H1 (cell line): Measurements from ENCODE around the gene IL17RA. TPM values are rescaled to one million over a fixed set of nuclear protein-coding genes. Genes with fewer than 3 reads are reported as not detected.

Experiments used
- CTCF ChIA-PET: fragments of 300-600 bp; sonication (Branson Sonifier 250); formaldehyde crosslinking; loops from one replicate; lab custom pipeline; 2021; ENCODE audit not compliant: partially characterized antibody; lab: Charles Lee
- POLR2A ChIA-PET: fragments of 300-600 bp; sonication (Branson Sonifier 250); formaldehyde crosslinking; loops from one replicate; lab custom pipeline; 2021; ENCODE audit warnings: inconsistent platforms; ENCODE audit not compliant: partially characterized antibody; lab: Charles Lee
- DNase-seq, 2 experiments: peaks; one replicate each; pipeline versions ENCODE4 v3.0.0 to v3.0.0-alpha.2; 2010 to 2022; ENCODE audit warnings: low spot score in 2 of 2, low read depth in 1 of 2, mixed read lengths in 1 of 2
- FAIRE-seq: peaks from 2 replicates; lab custom pipeline; 2011; peaks lifted over from hg19 to GRCh38; lab: Jason Lieb, UNC
- H2AFZ ChIP-seq: 2 replicates; pipeline ENCODE4 v1.8.1; 2012; ENCODE audit warnings: low read length, inconsistent platforms
- H2AK5ac ChIP-seq: 2 replicates; pipeline ENCODE4 v1.6.1; 2013; ENCODE audit warnings: low read depth, low read length
- H2BK120ac ChIP-seq: replicated peaks from 2 replicates; pipeline ENCODE3; 2013; ENCODE audit warnings: low read depth, low read length, inconsistent platforms
- H2BK12ac ChIP-seq: 2 replicates; pipeline ENCODE4 v1.6.1; 2013; ENCODE audit warnings: low read depth, low read length
- H2BK15ac ChIP-seq: 2 replicates; pipeline ENCODE4 v1.6.1; 2013; ENCODE audit warnings: low read length
- H2BK20ac ChIP-seq: 2 replicates; pipeline ENCODE4 v1.6.1; 2013; ENCODE audit warnings: low read length
- H2BK5ac ChIP-seq: 2 replicates; pipeline ENCODE4 v1.6.1; 2013; ENCODE audit warnings: low read depth, low read length
- H3K14ac ChIP-seq: 2 replicates; pipeline ENCODE4 v1.6.1; 2013; ENCODE audit warnings: inconsistent platforms; ENCODE audit not compliant: insufficient read length
- H3K18ac ChIP-seq: 2 replicates; pipeline ENCODE4 v1.6.1; 2013; ENCODE audit warnings: low read length; ENCODE audit errors: extremely low read depth
- H3K23ac ChIP-seq: 2 replicates; pipeline ENCODE4 v1.6.1; 2013; ENCODE audit warnings: inconsistent platforms; ENCODE audit not compliant: insufficient read length
- H3K23me2 ChIP-seq: 2 replicates; pipeline ENCODE4 v1.6.1; 2013; ENCODE audit warnings: low read depth, low read length
- H3K27ac ChIP-seq: 2 replicates; pipeline ENCODE4 v1.6.1; 2011; ENCODE audit warnings: low read depth, low read length, inconsistent platforms
- H3K27me3 ChIP-seq, 4 experiments: replicated peaks in 1 of 4; 1 replicate in 1 of 4; 2 replicates in 3 of 4; pipeline versions ENCODE4 v1.6.1 to v1.8.1; 2011 to 2013; ENCODE audit warnings: low read length in 3 of 4, mild to moderate bottlenecking in 3 of 4, inconsistent platforms in 2 of 4, mixed read lengths in 2 of 4, moderate library complexity in 1 of 4; ENCODE audit not compliant: control insufficient read depth in 3 of 4, insufficient read depth in 3 of 4; ENCODE audit errors: extremely low read depth in 1 of 4
- H3K36me3 ChIP-seq, 4 experiments: 2 replicates each; pipeline versions ENCODE4 v1.6.1 to v1.8.1; 2011 to 2013; ENCODE audit warnings: mild to moderate bottlenecking in 4 of 4, low read length in 3 of 4, moderate library complexity in 2 of 4, control low read depth in 1 of 4, inconsistent platforms in 1 of 4; ENCODE audit not compliant: insufficient read depth in 4 of 4, control insufficient read depth in 2 of 4
- H3K4ac ChIP-seq: replicated peaks from 2 replicates; pipeline ENCODE3; 2013; ENCODE audit warnings: low read length, low read depth, mixed read lengths, inconsistent platforms; ENCODE audit not compliant: insufficient read length
- H3K4me1 ChIP-seq, 4 experiments: replicated peaks in 1 of 4; 1 replicate in 1 of 4; 2 replicates in 3 of 4; pipeline versions ENCODE4 v1.6.1 to v1.8.1; 2011 to 2013; ENCODE audit warnings: low read length in 3 of 4, inconsistent platforms in 2 of 4, mixed read lengths in 1 of 4; ENCODE audit not compliant: insufficient read depth in 4 of 4, control insufficient read depth in 3 of 4
- H3K4me2 ChIP-seq, 2 experiments: 2 replicates each; pipeline versions ENCODE4 v1.6.1 to v1.8.1; 2011 to 2013; ENCODE audit warnings: low read depth in 2 of 2, low read length in 2 of 2, control low read depth in 1 of 2, inconsistent platforms in 1 of 2, mild to moderate bottlenecking in 1 of 2; ENCODE audit not compliant: insufficient read depth in 1 of 2
- H3K4me3 ChIP-seq, 4 experiments: fragments of 200-600, 300-600 bp in 1 of 4; sonication (generic), shearing (Covaris generic), sonication (Bioruptor Twin) in 1 of 4; 2 replicates each; pipeline versions ENCODE4 v1.5.1 to v1.8.1; 2011 to 2016; ENCODE audit warnings: low read length in 4 of 4, low read depth in 3 of 4, control low read depth in 2 of 4, inconsistent platforms in 2 of 4, mild to moderate bottlenecking in 2 of 4, mixed read lengths in 1 of 4, moderate library complexity in 1 of 4; ENCODE audit not compliant: insufficient read depth in 2 of 4; ENCODE audit errors: extremely low read depth in 1 of 4
- H3K56ac ChIP-seq: replicated peaks from 2 replicates; pipeline ENCODE3; 2013; ENCODE audit warnings: low read depth, mild to moderate bottlenecking, mixed read lengths, low read length, inconsistent platforms; ENCODE audit not compliant: insufficient read length
- H3K79me1 ChIP-seq: 2 replicates; pipeline ENCODE4 v1.6.1; 2013; ENCODE audit warnings: low read depth, low read length, control low read depth
- H3K79me2 ChIP-seq, 2 experiments: 2 replicates each; pipeline versions ENCODE4 v1.6.1 to v1.8.1; 2012 to 2013; ENCODE audit warnings: low read length in 2 of 2, mild to moderate bottlenecking in 2 of 2, inconsistent platforms in 1 of 2; ENCODE audit not compliant: insufficient read depth in 2 of 2, control insufficient read depth in 1 of 2
- H3K9ac ChIP-seq, 4 experiments: replicated peaks in 1 of 4; 1 replicate in 1 of 4; 2 replicates in 3 of 4; pipeline versions ENCODE4 v1.6.1 to v1.8.1; 2011 to 2013; ENCODE audit warnings: low read depth in 3 of 4, low read length in 3 of 4, control low read depth in 2 of 4, mild to moderate bottlenecking in 2 of 4, moderate library complexity in 2 of 4, inconsistent platforms in 1 of 4; ENCODE audit errors: extremely low read depth in 1 of 4
- H3K9me3 ChIP-seq, 2 experiments: 2 replicates each; pipeline versions ENCODE4 v1.6.1 to v1.8.1; 2012 to 2013; ENCODE audit warnings: mild to moderate bottlenecking in 2 of 2, moderate library complexity in 2 of 2, control low read depth in 1 of 2, inconsistent platforms in 1 of 2, low read depth in 1 of 2, low read length in 1 of 2, mixed read lengths in 1 of 2; ENCODE audit not compliant: insufficient read depth in 2 of 2
- H4K20me1 ChIP-seq, 2 experiments: replicated peaks in 1 of 2; 2 replicates each; pipeline versions ENCODE3 to v1.8.1; 2011 to 2013; ENCODE audit warnings: inconsistent platforms in 2 of 2, low read length in 2 of 2, mild to moderate bottlenecking in 1 of 2; ENCODE audit not compliant: insufficient read depth in 2 of 2, control insufficient read depth in 1 of 2
- H4K5ac ChIP-seq: 2 replicates; pipeline ENCODE4 v1.6.1; 2013; ENCODE audit warnings: low read length, low read depth, mixed read lengths, inconsistent platforms; ENCODE audit not compliant: insufficient read length
- H4K8ac ChIP-seq: 2 replicates; pipeline ENCODE4 v1.8.0; 2013; ENCODE audit warnings: mild to moderate bottlenecking, moderate library complexity, low read length, inconsistent platforms; ENCODE audit not compliant: insufficient read depth; ENCODE audit errors: extremely low read depth
- H4K91ac ChIP-seq: replicated peaks from 2 replicates; pipeline ENCODE3; 2013; ENCODE audit warnings: low read length, mixed read lengths, inconsistent platforms; ENCODE audit not compliant: insufficient read length
- BCL11A ChIP-seq, 2 experiments: IDR thresholded peaks; one replicate each; pipeline ENCODE4 v1.6.1; 2011; ENCODE audit warnings: low read depth in 2 of 2, low read length in 2 of 2, mild to moderate bottlenecking in 2 of 2
- BRCA1 ChIP-seq: IDR thresholded peaks from 2 replicates; pipeline ENCODE4 v1.6.1; 2012; ENCODE audit warnings: low read depth, low read length, improper control_type of control experiment
- CTBP2 ChIP-seq: IDR thresholded peaks from 2 replicates; pipeline ENCODE4 v1.7.0; 2011; ENCODE audit warnings: borderline replicate concordance, mild to moderate bottlenecking, moderate library complexity, mixed read lengths, low read length; ENCODE audit not compliant: insufficient read depth, insufficient read length
- GTF2F1 ChIP-seq: IDR thresholded peaks from 2 replicates; pipeline ENCODE4 v1.6.1; 2012; ENCODE audit warnings: low read depth, low read length, improper control_type of control experiment, borderline replicate concordance
- MAX ChIP-seq: IDR thresholded peaks from 2 replicates; pipeline ENCODE4 v1.6.1; 2012; ENCODE audit warnings: inconsistent platforms
- RBBP5 ChIP-seq: IDR thresholded peaks from 2 replicates; pipeline ENCODE4 v1.7.1; 2012; ENCODE audit warnings: low read depth, mild to moderate bottlenecking, inconsistent platforms, low read length, moderate library complexity, borderline replicate concordance
- SUZ12 ChIP-seq: fragments of 200-600 bp; sonication (generic); IDR thresholded peaks from 2 replicates; pipeline ENCODE4 v1.6.1; 2012; ENCODE audit warnings: mild to moderate bottlenecking, inconsistent platforms, low read length, moderate library complexity, mixed read lengths
- TBP ChIP-seq: IDR thresholded peaks from 2 replicates; pipeline ENCODE4 v1.6.1; 2011; ENCODE audit warnings: low read depth, low read length, improper control_type of control experiment
- WGBS, 2 experiments: shearing (Covaris generic) in 1 of 2; methylation state at CpG; one replicate each; pipeline versions ENCODE4 v1.1.6 to v1.1.7; 2013 to 2015; ENCODE audit warnings: low lambda C conversion rate in 2 of 2, mixed read lengths in 2 of 2, inconsistent platforms in 1 of 2, low coverage in 1 of 2, missing lambda C conversion rate in 1 of 2; ENCODE audit not compliant: insufficient replicate concordance in 2 of 2, insufficient coverage in 1 of 2, insufficient read length in 1 of 2; ENCODE audit errors: extremely low coverage in 1 of 2, missing lambda C conversion rate in 1 of 2; 5-methylcytosine and 5-hydroxymethylcytosine counted together
- polyA plus RNA-seq, 7 experiments: library from polyadenylated mRNA; depleted of rRNA in 3 of 7; stranded (reverse) in 5 of 7; unstranded in 2 of 7; fragments of >200 nt in 5 of 7; fragments of 200-250 nt in 2 of 7; gene quantifications; 1 replicate in 5 of 7; 2 replicates in 1 of 7; 4 replicates in 1 of 7; pipeline versions ENCODE4 v1.2.1 to v1.2.3, GENCODE V29; 2011 to 2013; ENCODE audit warnings: missing spikeins in 2 of 7, mixed read lengths in 2 of 7
- total RNA-seq: library from RNA; stranded (reverse); fragmentation: NEBNext Ultra II Directional; extraction: Animal tissue kit (Norgen Biotek cat#: 25700); gene quantifications from 2 replicates; pipeline ENCODE4 v1.2.1, GENCODE V29; 2021

The IL17RA gene
- total and polyA plus RNA-seq, 2 of the 8 experiments (the other 6 are each of a cell fraction or from before 2014, with no cell fraction given), result 5.6 to 9.9 TPM

- Histone ChIP-seq H4K91ac (no peak overlapping the region), H3K9me3 (no peaks in the 10 kb centered on the region), H2BK5ac (no peak overlapping the region), H3K23ac (no peak overlapping the region), H3K4ac (no peak overlapping the region), H3K18ac (no peak overlapping the region), H2BK20ac (no peak overlapping the region), H2BK15ac (no peak overlapping the region), H2BK12ac (no peak overlapping the region), H3K27me3 (no peaks in the 10 kb centered on the region), H3K79me1 (peaks cover 4% of the 10 kb centered on the region; the same call in 1 of the 2 replicates), H3K79me2 (no peaks in the 10 kb centered on the region), H3K23me2 (no peaks in the 10 kb centered on the region), H3K36me3 (peaks cover 0 to 2% (median 0%) of the 10 kb centered on the region in 4 experiments; a peak in 2 of 8 replicates), H3K4me3 (no peak overlapping the region), H3K56ac (no peak overlapping the region), H4K5ac (no peak overlapping the region), H3K27ac (no peak overlapping the region), H4K8ac (no peak overlapping the region; the same call in 1 of the 2 replicates), H4K20me1 (peaks cover 0 to 2% of the 10 kb centered on the region in 2 experiments), H3K4me2 (no peak overlapping the region), H2BK120ac (no peak overlapping the region), H3K14ac (no peak overlapping the region), H3K4me1 (no peaks in the 10 kb centered on the region), H2AK5ac (no peak overlapping the region), H2AFZ (no peak overlapping the region), H3K9ac (no peak overlapping the region)
- ChIA-PET CTCF (interaction anchor here (0.9 kb wide), 1 partner anchor 431 kb away, joined by 3 read pairs; no protein-coding TSS in a partner anchor), POLR2A (interaction anchor here (0.8 kb wide), 1 partner anchor 11 kb away, joined by 4 read pairs; no protein-coding TSS in a partner anchor)
- DNase-seq (no peak), FAIRE-seq (no peak)
- no peak for TF ChIP-seq BCL11A (IDR thresholded peaks at IDR 0.05; ENCODE audit: low read depth in 2 of 2, low read length in 2 of 2)
- no peak for TF ChIP-seq BRCA1
- TF ChIP-seq CTBP2, result no peak
- TF ChIP-seq GTF2F1, result no peak
- TF ChIP-seq MAX, result no peak
- no peak for TF ChIP-seq SUZ12
- TF ChIP-seq RBBP5, result no peak
- TF ChIP-seq TBP, result no peak
- 88% methylated on average over 7 of the region's 7 CpGs; no CpG with 5 or more reads in 1 of the 2 experiments for WGBS, 2 experiments
Observed at GRCh38 chr22:17098379-17098819, 13.6 kb downstream of the IL17RA start.
